GM21529 (cell line): Measurements from ENCODE around the gene CD52.

ENCODE experiments used
- ATAC-seq: cut with Tn5 transposase; IDR thresholded peaks from one replicate; pipeline ENCODE4 v1.9.1; 2021; ENCODE audit not compliant: unreplicated experiment

CD52 gene

GRCh38 chr1:26317612-26318337, at the start of gene CD52:
Gene CD52 (plus strand): TSS chr1:26317958. CDS start chr1:26318018, 60 bp downstream.
- peak; percentile 48 for ATAC-seq

- ATAC-seq, result no peak
Observed at GRCh38 chr1:26268290-26269197, 49.2 kb upstream of the CD52 start.

GRCh38 chr1:26269198-26269550, 48.6 kb upstream of the CD52 start:
- ATAC-seq, result no peak

GRCh38 chr1:26274801-26275425, 42.8 kb upstream of the CD52 start:
- no peak for ATAC-seq

- peak; percentile 38 for ATAC-seq
Observed at GRCh38 chr1:26275580-26276431, 42.0 kb upstream of the CD52 start.

- ATAC-seq, result no peak
Observed at GRCh38 chr1:26276432-26276838, 41.3 kb upstream of the CD52 start.

GRCh38 chr1:26277261-26277661, 40.5 kb upstream of the CD52 start:
- ATAC-seq, result no peak

GRCh38 chr1:26277719-26278118, 40.0 kb upstream of the CD52 start:
- ATAC-seq, result no peak

GRCh38 chr1:26278303-26278702, 39.5 kb upstream of the CD52 start:
- no peak for ATAC-seq

- no peak for ATAC-seq
Observed at GRCh38 chr1:26278724-26279455, 38.9 kb upstream of the CD52 start.

GRCh38 chr1:26279456-26280332, 38.1 kb upstream of the CD52 start, which contains the start of gene SH3BGRL3:
Gene SH3BGRL3 (plus strand): TSS chr1:26280086. CDS start chr1:26280156, 70 bp downstream.
- ATAC-seq, result peak; percentile 60

- ATAC-seq, result no peak
Observed at GRCh38 chr1:26280333-26281042, 37.3 kb upstream of the CD52 start.

GRCh38 chr1:26281091-26281958, 36.4 kb upstream of the CD52 start:
- ATAC-seq, result no peak

GRCh38 chr1:26281971-26282370, 35.8 kb upstream of the CD52 start:
- no peak for ATAC-seq

- ATAC-seq, result no peak
Observed at GRCh38 chr1:26282401-26282918, 35.3 kb upstream of the CD52 start.

- no peak for ATAC-seq
Observed at GRCh38 chr1:26283279-26283853, 34.4 kb upstream of the CD52 start.
